Spleen (tissue), 7 donors: ENCODE results near the gene PTRH2.

Experiments
- CTCF ChIP-seq, 11 experiments: fragments of 200-600 bp in 7 of 11; fragments of 450-650 bp in 4 of 11; sonication (generic) in 4 of 11; IDR thresholded peaks in 8 of 11; conservative IDR thresholded peaks in 3 of 11; 1 replicate in 7 of 11; 2 replicates in 4 of 11; pipeline versions ENCODE4 v1.4.0 to v1.8.0; 2016 to 2021; ENCODE audit warnings: antibody characterized with exemption in 11 of 11, inconsistent platforms in 4 of 11, mild to moderate bottlenecking in 1 of 11
- POLR2A ChIP-seq, 3 donors: fragments of 450-650 bp; IDR thresholded peaks; one replicate each; pipeline ENCODE4 v1.5.1; 2017; ENCODE audit warnings: antibody characterized with exemption in 3 of 3, mild to moderate bottlenecking in 1 of 3
- POLR2AphosphoS5 ChIP-seq, 3 donors: sonication (generic); formaldehyde crosslinking; IDR thresholded peaks; one replicate each; pipeline ENCODE4 v1.5.1; 2017; ENCODE audit warnings: antibody characterized with exemption in 3 of 3
- donor health status: DM: no; HTN: no; CAD: no; lungs with moderate emphysema.
- donor health status: DM: no; HTN: no; CAD: no.
- donor health status: DM: no; HTN: no; CAD: no.

GRCh38 chr17:59683283-59683682 is 23.9 kb downstream of the PTRH2 start:
- TF ChIP-seq CTCF (IDR thresholded peaks at IDR 0.05 in 8 of 11, conservative IDR thresholded peaks at IDR 0.05 in 3 of 11) (no peak), POLR2AphosphoS5 (IDR thresholded peaks at IDR 0.05) (no peak), POLR2A (IDR thresholded peaks at IDR 0.05) (no peak)
